Right lobe of liver (tissue), 6 donors: ENCODE results near the gene RIMBP2. TPM values are rescaled to one million over a fixed set of nuclear protein-coding genes. Genes with fewer than 3 reads are reported as not detected.

ENCODE experiments used
- ATAC-seq, 4 donors: fragments of 200-7000 bp; cut with Tn5 transposase; one replicate each; pipeline ENCODE4 v1.9.1; 2020; ENCODE audit warnings: mild to moderate bottlenecking in 4 of 4, moderate library complexity in 4 of 4
- DNase-seq, 3 donors: peaks; one replicate each; pipeline ENCODE4 v3.0.0-alpha.2; 2020
- H3K27ac ChIP-seq, 3 donors: fragments of 200-600 bp; one replicate each; pipeline ENCODE4 v1.8.0; 2022
- H3K27me3 ChIP-seq, 2 donors: fragments of 200-600 bp; one replicate each; pipeline ENCODE4 v1.8.0; 2022
- H3K36me3 ChIP-seq, 4 donors: fragments of 200-600 bp; sonication (generic) in 1 of 4; one replicate each; pipeline versions ENCODE4 v1.5.1 to v1.8.0; 2017 to 2022; ENCODE audit warnings: control low read depth in 1 of 4
- H3K4me1 ChIP-seq, 4 donors: fragments of 200-600 bp; sonication (generic) in 1 of 4; one replicate each; pipeline versions ENCODE4 v1.5.1 to v1.8.0; 2017 to 2022; ENCODE audit warnings: control low read depth in 1 of 4
- H3K4me3 ChIP-seq, 3 donors: fragments of 200-600 bp; one replicate each; pipeline ENCODE4 v1.8.0; 2022
- H3K9me3 ChIP-seq, 4 donors: fragments of 200-600 bp; sonication (generic) in 1 of 4; one replicate each; pipeline versions ENCODE4 v1.5.1 to v1.8.0; 2017 to 2022; ENCODE audit warnings: control low read depth in 1 of 4
- CTCF ChIP-seq, 4 donors: fragments of 200-600 bp in 3 of 4; fragments of 450-650 bp in 1 of 4; IDR thresholded peaks; one replicate each; pipeline versions ENCODE4 v1.5.1 to v1.8.0; 2016 to 2022; ENCODE audit warnings: antibody characterized with exemption in 4 of 4, mild to moderate bottlenecking in 2 of 4
- POLR2A ChIP-seq: fragments of 450-650 bp; IDR thresholded peaks from one replicate; pipeline ENCODE4 v1.6.1; 2017; ENCODE audit warnings: antibody characterized with exemption, mild to moderate bottlenecking
- WGBS: methylation state at CpG from one replicate; pipeline ENCODE4 v1.1.6; 2018; ENCODE audit warnings: low coverage, low lambda C conversion rate; ENCODE audit not compliant: insufficient coverage; ENCODE audit errors: missing lambda C conversion rate; 5-methylcytosine and 5-hydroxymethylcytosine counted together
- intact Hi-C, 2 donors: fragments of 100-400 bp; cut with DNase I; formaldehyde crosslinking; loops; one replicate each; pipeline versions ENCODE4 v1.11.2 to v1.14.1; 2022
- total RNA-seq, 6 experiments: library from RNA; depleted of rRNA in 2 of 6; stranded (reverse); fragments of >200 nt in 2 of 6; fragmentation: NEBNext Ultra II Directional in 3 of 6; extraction: Animal tissue kit (Norgen Biotek cat#: 25700) in 3 of 6; gene quantifications; one replicate each; pipeline versions ENCODE4 v1.1.0 to v1.2.4, GENCODE V29; 2016 to 2023
- donor health status: DM: no; HTN: yes; CAD: no.
- donor health status: DM: no; HTN: no; CAD: no.
- donor health status: DM: no; HTN: no; CAD: no.
- donor health status: DM: no; HTN: yes; CAD: no.
- donor health status: DM: no; HTN: yes; CAD: no.

Gene RIMBP2
- total RNA-seq, 6 experiments from 2014 or later: 0.04 to 0.19 TPM; not detected in 4

GRCh38 chr12:130645751-130646150 is 70.3 kb downstream of the RIMBP2 start:
- intact Hi-C loops: no loop called here
- Histone ChIP-seq H3K27ac (no peak overlapping the region), H3K36me3 (no peaks in the 10 kb centered on the region), H3K4me1 (no peaks in the 10 kb centered on the region), H3K9me3 (no peaks in the 10 kb centered on the region), H3K4me3 (no peak overlapping the region), H3K27me3 (no peaks in the 10 kb centered on the region)
- TF ChIP-seq POLR2A (no peak), CTCF (IDR thresholded peaks at IDR 0.05) (no peak)
- ATAC-seq (no peak), DNase-seq (no peak)
- 48% methylated on average over 2 of the region's 2 CpGs for WGBS

- no peaks in the 10 kb centered on the region for H3K9me3 ChIP-seq
- intact Hi-C loops: no loop called here
- no peak for DNase-seq
- no peaks in the 10 kb centered on the region for H3K36me3 ChIP-seq
- no peak for ATAC-seq
- 57% methylated on average over 6 of the region's 13 CpGs for WGBS
- H3K4me1 ChIP-seq: no peaks in the 10 kb centered on the region
- no peak for TF ChIP-seq POLR2A
- TF ChIP-seq CTCF (IDR thresholded peaks at IDR 0.05): no peak
- H3K27ac ChIP-seq: no peak overlapping the region
- H3K27me3 ChIP-seq: no peaks in the 10 kb centered on the region
- H3K4me3 ChIP-seq: no peak overlapping the region
Observed at GRCh38 chr12:130644566-130644965, 71.5 kb downstream of the RIMBP2 start.

- no peaks in the 10 kb centered on the region for H3K9me3 ChIP-seq
- H3K36me3 ChIP-seq: no peaks in the 10 kb centered on the region
- no peak overlapping the region for H3K27ac ChIP-seq
- H3K4me1 ChIP-seq: no peaks in the 10 kb centered on the region
- DNase-seq: no peak
- intact Hi-C loops: no loop called here
- WGBS: 65% methylated on average over 10 of the region's 12 CpGs
- no peak overlapping the region for H3K4me3 ChIP-seq
- ATAC-seq: no peak
- H3K27me3 ChIP-seq: no peaks in the 10 kb centered on the region
- TF ChIP-seq POLR2A: no peak
- no peak for TF ChIP-seq CTCF (IDR thresholded peaks at IDR 0.05)
Observed at GRCh38 chr12:130644146-130644545, 72.0 kb downstream of the RIMBP2 start.

GRCh38 chr12:130642856-130643255 is 73.2 kb downstream of the RIMBP2 start:
- intact Hi-C loops: no loop called here
- ATAC-seq (no peak), DNase-seq (no peak)
- Histone ChIP-seq H3K27me3 (no peaks in the 10 kb centered on the region), H3K4me3 (no peak overlapping the region), H3K36me3 (no peaks in the 10 kb centered on the region), H3K27ac (no peak overlapping the region), H3K9me3 (no peaks in the 10 kb centered on the region), H3K4me1 (no peaks in the 10 kb centered on the region)
- 84% methylated on average over 8 of the region's 15 CpGs for WGBS
- no peak for TF ChIP-seq POLR2A
- no peak for TF ChIP-seq CTCF (IDR thresholded peaks at IDR 0.05)
